RWPE1 (cell line): ENCODE measurements around the gene GSG1L.

Experiments
- CTCF ChIA-PET: fragments of 350-600 bp; sonication (Branson Sonifier 250); formaldehyde crosslinking; extraction: SDS; loops from one replicate; lab custom pipeline; 2021; lab: Yijun Ruan, JAX
- POLR2A ChIA-PET: fragments of 400-600 bp; formaldehyde crosslinking; extraction: SDS; loops from one replicate; lab custom pipeline; 2020; ENCODE audit warnings: antibody characterized with exemption; ENCODE audit not compliant: low non-redundant PET; lab: Yijun Ruan, JAX
- DNase-seq: peaks from one replicate; pipeline ENCODE4 v3.0.0; 2012; ENCODE audit warnings: low spot score
- H3K27ac ChIP-seq: fragments of 450-650 bp; 2 replicates; pipeline ENCODE4 v1.5.1; 2017
- TF ChIP-seq, protein P1 (sequence below): fragments of 450-650 bp; conservative IDR thresholded peaks from 2 replicates; pipeline ENCODE4 v1.5.1; 2017; ENCODE audit warnings: low read depth, mild to moderate bottlenecking

GSG1L gene

GRCh38 chr16:27822996-27823395 lies 240.5 kb downstream of the GSG1L start:
- ChIA-PET POLR2A (no interaction called here), CTCF (no interaction called here)
- no peak for DNase-seq
- TF ChIP-seq, protein P1, sequence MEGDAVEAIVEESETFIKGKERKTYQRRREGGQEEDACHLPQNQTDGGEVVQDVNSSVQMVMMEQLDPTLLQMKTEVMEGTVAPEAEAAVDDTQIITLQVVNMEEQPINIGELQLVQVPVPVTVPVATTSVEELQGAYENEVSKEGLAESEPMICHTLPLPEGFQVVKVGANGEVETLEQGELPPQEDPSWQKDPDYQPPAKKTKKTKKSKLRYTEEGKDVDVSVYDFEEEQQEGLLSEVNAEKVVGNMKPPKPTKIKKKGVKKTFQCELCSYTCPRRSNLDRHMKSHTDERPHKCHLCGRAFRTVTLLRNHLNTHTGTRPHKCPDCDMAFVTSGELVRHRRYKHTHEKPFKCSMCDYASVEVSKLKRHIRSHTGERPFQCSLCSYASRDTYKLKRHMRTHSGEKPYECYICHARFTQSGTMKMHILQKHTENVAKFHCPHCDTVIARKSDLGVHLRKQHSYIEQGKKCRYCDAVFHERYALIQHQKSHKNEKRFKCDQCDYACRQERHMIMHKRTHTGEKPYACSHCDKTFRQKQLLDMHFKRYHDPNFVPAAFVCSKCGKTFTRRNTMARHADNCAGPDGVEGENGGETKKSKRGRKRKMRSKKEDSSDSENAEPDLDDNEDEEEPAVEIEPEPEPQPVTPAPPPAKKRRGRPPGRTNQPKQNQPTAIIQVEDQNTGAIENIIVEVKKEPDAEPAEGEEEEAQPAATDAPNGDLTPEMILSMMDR = no peak
- no peak overlapping the region for H3K27ac ChIP-seq

DNA sequence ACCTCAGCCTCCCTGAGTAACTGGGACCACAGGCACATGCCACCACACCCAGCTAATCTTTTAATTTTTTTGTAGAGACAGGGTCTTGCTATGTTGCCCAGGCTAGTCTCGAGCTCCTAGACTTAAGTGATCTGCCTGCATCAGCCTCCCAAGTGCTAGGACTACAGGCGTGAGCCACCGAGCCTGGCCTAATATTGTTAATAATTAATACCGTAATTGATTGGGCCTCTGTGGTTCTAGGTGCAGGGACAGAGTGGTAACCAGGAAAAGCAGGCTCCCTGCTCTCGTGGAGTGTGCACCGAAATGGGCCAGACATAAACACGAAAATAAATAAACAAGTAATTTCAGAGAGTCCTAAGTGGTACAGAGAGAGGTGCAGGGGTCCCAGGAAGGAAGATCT lies 241.0 kb downstream of the GSG1L start:
- POLR2A ChIA-PET = no interaction called here
- no peak for DNase-seq

GRCh38 chr16:27820646-27821345 lies 242.7 kb downstream of the GSG1L start:
- ChIA-PET POLR2A (no interaction called here), CTCF (no interaction called here)
- DNase-seq = no peak
- H3K27ac ChIP-seq = no peak overlapping the region
- TF ChIP-seq, protein P1 = no peak

More for the DNA sequence above, 241.0 kb downstream of the GSG1L start:
- H3K27ac ChIP-seq = no peak overlapping the region
- TF ChIP-seq, protein P1 = no peak
- CTCF ChIA-PET = no interaction called here

DNA sequence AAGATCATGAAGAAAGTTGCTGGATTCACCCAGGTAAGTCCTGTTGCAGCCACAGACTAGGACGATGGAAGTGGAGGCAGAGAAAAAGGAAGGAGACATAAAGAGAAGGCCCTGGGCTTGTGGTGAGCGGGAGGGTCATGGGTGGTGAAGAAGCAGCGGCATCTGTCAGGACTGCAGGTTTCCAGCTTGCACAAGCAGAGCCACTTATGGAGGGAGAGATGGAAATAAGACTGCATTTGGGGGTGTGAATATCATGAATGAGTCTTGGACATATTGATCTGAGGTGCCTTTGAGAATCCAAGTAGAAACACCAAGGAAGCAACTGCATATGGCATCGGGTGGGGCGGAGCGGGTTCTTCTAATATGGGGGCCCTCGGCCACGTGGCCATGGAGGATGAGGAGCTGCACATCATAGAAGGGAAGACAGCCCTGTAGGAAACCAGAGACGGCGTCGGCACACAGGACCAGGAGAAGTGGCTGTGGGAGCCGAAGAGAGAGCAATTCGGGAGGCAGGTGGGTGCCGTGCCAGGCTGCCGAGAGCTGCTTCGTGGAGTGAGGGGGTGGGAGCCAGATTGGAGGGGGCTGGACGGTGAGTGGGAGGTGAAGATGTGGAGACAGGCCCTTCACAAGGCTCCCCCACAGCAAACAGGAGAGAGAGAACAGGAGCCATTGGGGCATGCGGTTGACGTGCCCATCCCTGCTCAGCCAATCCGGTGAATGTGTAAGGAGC lies 243.5 kb downstream of the GSG1L start:
- TF ChIP-seq, protein P1 = no peak
- no peak for DNase-seq
- POLR2A ChIA-PET = no interaction called here
- CTCF ChIA-PET = no interaction called here
- no peak overlapping the region for H3K27ac ChIP-seq

DNA sequence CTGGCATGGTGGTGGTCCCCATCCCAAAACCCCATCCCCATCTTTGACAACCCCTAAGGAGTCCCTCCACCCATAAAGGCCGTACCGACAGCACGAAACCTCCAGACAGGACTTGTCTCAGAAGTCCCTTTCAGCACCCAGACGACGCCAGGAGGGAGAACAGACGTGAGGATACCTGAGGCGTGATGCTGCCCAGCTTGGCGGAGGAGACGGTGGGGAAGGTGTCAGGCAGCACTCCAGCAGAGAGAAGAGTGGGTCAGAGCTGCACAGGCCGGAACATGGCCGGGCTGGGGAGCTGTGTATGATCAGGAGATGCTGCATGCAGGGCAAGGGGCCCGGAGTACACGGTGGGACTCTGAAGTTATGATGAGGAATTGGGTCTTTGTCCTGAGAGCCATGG lies 244.2 kb downstream of the GSG1L start:
- CTCF ChIA-PET = no interaction called here
- POLR2A ChIA-PET = no interaction called here
- TF ChIP-seq, protein P1 = no peak
- H3K27ac ChIP-seq = no peak overlapping the region
- no peak for DNase-seq

GRCh38 chr16:27818246-27818645 lies 245.3 kb downstream of the GSG1L start:
- ChIA-PET POLR2A (no interaction called here), CTCF (interaction anchor here (0.6 kb wide), 3 partner anchors 12 to 660 kb away, joined by 3 to 5 read pairs (median 3); no protein-coding TSS in a partner anchor)
- TF ChIP-seq, protein P1 = no peak
- DNase-seq = no peak
- no peak overlapping the region for H3K27ac ChIP-seq
